ENCODE measurements around the gene PCSK1N. TPM values are rescaled to one million over a fixed set of nuclear protein-coding genes. Genes with fewer than 3 reads are reported as not detected.

PCSK1N gene
- polyA plus RNA-seq, 1 of the 3 experiments (the other 2 are of a cell fraction) = 35.0 TPM

DNA sequence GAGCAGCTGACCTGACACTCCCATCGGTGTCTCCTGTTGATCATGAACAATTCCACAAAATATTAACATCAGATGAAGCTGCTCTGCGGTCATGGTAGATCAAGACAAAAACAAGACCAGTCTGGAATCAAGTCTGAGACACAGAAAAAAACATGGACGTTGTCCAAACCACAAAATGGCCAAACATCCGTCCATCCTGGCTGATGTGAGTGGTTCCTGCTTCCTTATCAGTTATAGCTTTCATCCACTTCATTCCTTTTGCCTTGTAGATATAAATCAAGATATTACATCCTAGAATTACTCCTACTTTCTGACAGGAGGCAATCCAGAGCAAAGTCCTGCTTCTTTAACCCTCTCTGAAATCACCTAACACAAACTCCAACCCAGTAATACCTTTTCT, 28.8 kb upstream of the PCSK1N start:
- ChIA-PET POLR2A (no interaction called here), CTCF (no interaction called here)
- H3K4me3 ChIP-seq (ENCODE audit: low read depth in 2 of 2, low read length in 1 of 2) = no peak overlapping the region
- DNase-seq = no peak
- no peak overlapping the region for H3K27ac ChIP-seq (ENCODE audit: low read depth in 2 of 2, low read length in 1 of 2)
- H3K79me2 ChIP-seq (ENCODE audit: insufficient read depth) = no peaks in the 10 kb centered on the region
- TF ChIP-seq, protein P1, sequence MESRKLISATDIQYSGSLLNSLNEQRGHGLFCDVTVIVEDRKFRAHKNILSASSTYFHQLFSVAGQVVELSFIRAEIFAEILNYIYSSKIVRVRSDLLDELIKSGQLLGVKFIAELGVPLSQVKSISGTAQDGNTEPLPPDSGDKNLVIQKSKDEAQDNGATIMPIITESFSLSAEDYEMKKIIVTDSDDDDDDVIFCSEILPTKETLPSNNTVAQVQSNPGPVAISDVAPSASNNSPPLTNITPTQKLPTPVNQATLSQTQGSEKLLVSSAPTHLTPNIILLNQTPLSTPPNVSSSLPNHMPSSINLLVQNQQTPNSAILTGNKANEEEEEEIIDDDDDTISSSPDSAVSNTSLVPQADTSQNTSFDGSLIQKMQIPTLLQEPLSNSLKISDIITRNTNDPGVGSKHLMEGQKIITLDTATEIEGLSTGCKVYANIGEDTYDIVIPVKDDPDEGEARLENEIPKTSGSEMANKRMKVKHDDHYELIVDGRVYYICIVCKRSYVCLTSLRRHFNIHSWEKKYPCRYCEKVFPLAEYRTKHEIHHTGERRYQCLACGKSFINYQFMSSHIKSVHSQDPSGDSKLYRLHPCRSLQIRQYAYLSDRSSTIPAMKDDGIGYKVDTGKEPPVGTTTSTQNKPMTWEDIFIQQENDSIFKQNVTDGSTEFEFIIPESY (IDR thresholded peaks at IDR 0.05; ENCODE audit: borderline replicate concordance, low read depth) = no peak
- TF ChIP-seq POLR2AphosphoS5 (IDR thresholded peaks at IDR 0.05; ENCODE audit: low read depth, low read length) (peak; percentile 23; the same call in 1 of the 2 replicates), TCF12 (IDR thresholded peaks at IDR 0.05) (peak; percentile 74), MEF2A (IDR thresholded peaks at IDR 0.05; ENCODE audit: borderline replicate concordance, low read depth) (no peak), NRF1 (IDR thresholded peaks at IDR 0.05; ENCODE audit: low read depth, low read length) (no peak), YY1 (IDR thresholded peaks at IDR 0.05; ENCODE audit: low read depth) (no peak), RCOR1 (IDR thresholded peaks at IDR 0.05; ENCODE audit: low read length) (no peak), SIN3A (IDR thresholded peaks at IDR 0.05; ENCODE audit: borderline replicate concordance, low read depth, low read length) (no peak), JUND (IDR thresholded peaks at IDR 0.05) (no peak), SMC3 (IDR thresholded peaks at IDR 0.05; ENCODE audit: low read depth, low read length) (no peak), ELF1 (IDR thresholded peaks at IDR 0.05) (no peak), NFIC (IDR thresholded peaks at IDR 0.05; ENCODE audit: borderline replicate concordance) (peak; percentile 75)
- TF ChIP-seq, protein P2, sequence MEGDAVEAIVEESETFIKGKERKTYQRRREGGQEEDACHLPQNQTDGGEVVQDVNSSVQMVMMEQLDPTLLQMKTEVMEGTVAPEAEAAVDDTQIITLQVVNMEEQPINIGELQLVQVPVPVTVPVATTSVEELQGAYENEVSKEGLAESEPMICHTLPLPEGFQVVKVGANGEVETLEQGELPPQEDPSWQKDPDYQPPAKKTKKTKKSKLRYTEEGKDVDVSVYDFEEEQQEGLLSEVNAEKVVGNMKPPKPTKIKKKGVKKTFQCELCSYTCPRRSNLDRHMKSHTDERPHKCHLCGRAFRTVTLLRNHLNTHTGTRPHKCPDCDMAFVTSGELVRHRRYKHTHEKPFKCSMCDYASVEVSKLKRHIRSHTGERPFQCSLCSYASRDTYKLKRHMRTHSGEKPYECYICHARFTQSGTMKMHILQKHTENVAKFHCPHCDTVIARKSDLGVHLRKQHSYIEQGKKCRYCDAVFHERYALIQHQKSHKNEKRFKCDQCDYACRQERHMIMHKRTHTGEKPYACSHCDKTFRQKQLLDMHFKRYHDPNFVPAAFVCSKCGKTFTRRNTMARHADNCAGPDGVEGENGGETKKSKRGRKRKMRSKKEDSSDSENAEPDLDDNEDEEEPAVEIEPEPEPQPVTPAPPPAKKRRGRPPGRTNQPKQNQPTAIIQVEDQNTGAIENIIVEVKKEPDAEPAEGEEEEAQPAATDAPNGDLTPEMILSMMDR (IDR thresholded peaks at IDR 0.05) = no peak
- TF ChIP-seq, protein P3, sequence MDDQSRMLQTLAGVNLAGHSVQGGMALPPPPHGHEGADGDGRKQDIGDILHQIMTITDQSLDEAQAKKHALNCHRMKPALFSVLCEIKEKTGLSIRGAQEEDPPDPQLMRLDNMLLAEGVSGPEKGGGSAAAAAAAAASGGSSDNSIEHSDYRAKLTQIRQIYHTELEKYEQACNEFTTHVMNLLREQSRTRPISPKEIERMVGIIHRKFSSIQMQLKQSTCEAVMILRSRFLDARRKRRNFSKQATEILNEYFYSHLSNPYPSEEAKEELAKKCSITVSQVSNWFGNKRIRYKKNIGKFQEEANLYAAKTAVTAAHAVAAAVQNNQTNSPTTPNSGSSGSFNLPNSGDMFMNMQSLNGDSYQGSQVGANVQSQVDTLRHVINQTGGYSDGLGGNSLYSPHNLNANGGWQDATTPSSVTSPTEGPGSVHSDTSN (IDR thresholded peaks at IDR 0.05) = peak; percentile 71
- TF ChIP-seq, protein P4, sequence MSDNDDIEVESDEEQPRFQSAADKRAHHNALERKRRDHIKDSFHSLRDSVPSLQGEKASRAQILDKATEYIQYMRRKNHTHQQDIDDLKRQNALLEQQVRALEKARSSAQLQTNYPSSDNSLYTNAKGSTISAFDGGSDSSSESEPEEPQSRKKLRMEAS (IDR thresholded peaks at IDR 0.05; ENCODE audit: low read depth) = no peak
- TF ChIP-seq, protein P5, sequence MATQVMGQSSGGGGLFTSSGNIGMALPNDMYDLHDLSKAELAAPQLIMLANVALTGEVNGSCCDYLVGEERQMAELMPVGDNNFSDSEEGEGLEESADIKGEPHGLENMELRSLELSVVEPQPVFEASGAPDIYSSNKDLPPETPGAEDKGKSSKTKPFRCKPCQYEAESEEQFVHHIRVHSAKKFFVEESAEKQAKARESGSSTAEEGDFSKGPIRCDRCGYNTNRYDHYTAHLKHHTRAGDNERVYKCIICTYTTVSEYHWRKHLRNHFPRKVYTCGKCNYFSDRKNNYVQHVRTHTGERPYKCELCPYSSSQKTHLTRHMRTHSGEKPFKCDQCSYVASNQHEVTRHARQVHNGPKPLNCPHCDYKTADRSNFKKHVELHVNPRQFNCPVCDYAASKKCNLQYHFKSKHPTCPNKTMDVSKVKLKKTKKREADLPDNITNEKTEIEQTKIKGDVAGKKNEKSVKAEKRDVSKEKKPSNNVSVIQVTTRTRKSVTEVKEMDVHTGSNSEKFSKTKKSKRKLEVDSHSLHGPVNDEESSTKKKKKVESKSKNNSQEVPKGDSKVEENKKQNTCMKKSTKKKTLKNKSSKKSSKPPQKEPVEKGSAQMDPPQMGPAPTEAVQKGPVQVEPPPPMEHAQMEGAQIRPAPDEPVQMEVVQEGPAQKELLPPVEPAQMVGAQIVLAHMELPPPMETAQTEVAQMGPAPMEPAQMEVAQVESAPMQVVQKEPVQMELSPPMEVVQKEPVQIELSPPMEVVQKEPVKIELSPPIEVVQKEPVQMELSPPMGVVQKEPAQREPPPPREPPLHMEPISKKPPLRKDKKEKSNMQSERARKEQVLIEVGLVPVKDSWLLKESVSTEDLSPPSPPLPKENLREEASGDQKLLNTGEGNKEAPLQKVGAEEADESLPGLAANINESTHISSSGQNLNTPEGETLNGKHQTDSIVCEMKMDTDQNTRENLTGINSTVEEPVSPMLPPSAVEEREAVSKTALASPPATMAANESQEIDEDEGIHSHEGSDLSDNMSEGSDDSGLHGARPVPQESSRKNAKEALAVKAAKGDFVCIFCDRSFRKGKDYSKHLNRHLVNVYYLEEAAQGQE (IDR thresholded peaks at IDR 0.05; ENCODE audit: low read depth, low read length) = no peak
- TF ChIP-seq, protein P6, sequence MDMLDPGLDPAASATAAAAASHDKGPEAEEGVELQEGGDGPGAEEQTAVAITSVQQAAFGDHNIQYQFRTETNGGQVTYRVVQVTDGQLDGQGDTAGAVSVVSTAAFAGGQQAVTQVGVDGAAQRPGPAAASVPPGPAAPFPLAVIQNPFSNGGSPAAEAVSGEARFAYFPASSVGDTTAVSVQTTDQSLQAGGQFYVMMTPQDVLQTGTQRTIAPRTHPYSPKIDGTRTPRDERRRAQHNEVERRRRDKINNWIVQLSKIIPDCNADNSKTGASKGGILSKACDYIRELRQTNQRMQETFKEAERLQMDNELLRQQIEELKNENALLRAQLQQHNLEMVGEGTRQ (IDR thresholded peaks at IDR 0.05; ENCODE audit: borderline replicate concordance, low read depth, low read length) = no peak
- H3K36me3 ChIP-seq (replicated peaks in 1 of 2; ENCODE audit: control insufficient read depth in 1 of 2, insufficient read depth in 2 of 2, low read length in 1 of 2) = no peaks in the 10 kb centered on the region
- peaks cover 4% of the 10 kb centered on the region for H3F3A ChIP-seq (replicated peaks; ENCODE audit: insufficient read depth)
- H3K9ac ChIP-seq = no peak overlapping the region
- H3K4me2 ChIP-seq = no peak overlapping the region; the same call in 1 of the 2 replicates
- H4K20me1 ChIP-seq (ENCODE audit: insufficient read depth) = no peaks in the 10 kb centered on the region
- no peaks in the 10 kb centered on the region for H3K4me1 ChIP-seq (ENCODE audit: control insufficient read depth in 1 of 2, insufficient read depth in 2 of 2, low read depth in 1 of 2, low read length in 1 of 2)
- H3K9me2 ChIP-seq = no peaks in the 10 kb centered on the region
- no peaks in the 10 kb centered on the region for H3K9me3 ChIP-seq
- H3K27me3 ChIP-seq (ENCODE audit: insufficient read depth) = peaks cover 40% of the 10 kb centered on the region
- no peak overlapping the region for H2AFZ ChIP-seq (ENCODE audit: low read depth)
- WGBS (ENCODE audit: low lambda C conversion rate) = 18% methylated on average over 4 of the region's 4 CpGs

All from SK-N-SH (cell line).